Mesodermal cell (in vitro differentiated cells): ENCODE measurements around the gene ALDH3B2.

ENCODE experiments used
- H3K27ac ChIP-seq: 2 replicates; pipeline ENCODE4 v1.7.0; 2013; ENCODE audit warnings: mild to moderate bottlenecking, low read depth, low read length, moderate library complexity; ENCODE audit not compliant: severe bottlenecking
- H3K36me3 ChIP-seq: 2 replicates; pipeline ENCODE4 v1.7.1; 2013; ENCODE audit warnings: mild to moderate bottlenecking, low read length, moderate library complexity; ENCODE audit not compliant: control insufficient read depth, insufficient read depth
- H3K4me1 ChIP-seq: one replicate; pipeline ENCODE4 v1.7.1; 2013; ENCODE audit warnings: mild to moderate bottlenecking, low read length; ENCODE audit not compliant: insufficient read depth, control insufficient read depth, poor library complexity, severe bottlenecking
- H3K4me3 ChIP-seq: 2 replicates; pipeline ENCODE4 v1.7.0; 2013; ENCODE audit warnings: low read length, control low read depth, mild to moderate bottlenecking; ENCODE audit not compliant: insufficient read depth, poor library complexity, severe bottlenecking; ENCODE audit errors: extremely low read depth
- H3K9me3 ChIP-seq: 2 replicates; pipeline ENCODE4 v1.7.1; 2013; ENCODE audit warnings: mild to moderate bottlenecking, low read length, moderate library complexity; ENCODE audit not compliant: control insufficient read depth
- WGBS, 2 experiments: methylation state at CpG; one replicate each; pipeline ENCODE4 v1.1.5; 2013; ENCODE audit warnings: missing lambda C conversion rate in 2 of 2; ENCODE audit not compliant: insufficient coverage in 2 of 2; 5-methylcytosine and 5-hydroxymethylcytosine counted together

ALDH3B2 gene

DNA sequence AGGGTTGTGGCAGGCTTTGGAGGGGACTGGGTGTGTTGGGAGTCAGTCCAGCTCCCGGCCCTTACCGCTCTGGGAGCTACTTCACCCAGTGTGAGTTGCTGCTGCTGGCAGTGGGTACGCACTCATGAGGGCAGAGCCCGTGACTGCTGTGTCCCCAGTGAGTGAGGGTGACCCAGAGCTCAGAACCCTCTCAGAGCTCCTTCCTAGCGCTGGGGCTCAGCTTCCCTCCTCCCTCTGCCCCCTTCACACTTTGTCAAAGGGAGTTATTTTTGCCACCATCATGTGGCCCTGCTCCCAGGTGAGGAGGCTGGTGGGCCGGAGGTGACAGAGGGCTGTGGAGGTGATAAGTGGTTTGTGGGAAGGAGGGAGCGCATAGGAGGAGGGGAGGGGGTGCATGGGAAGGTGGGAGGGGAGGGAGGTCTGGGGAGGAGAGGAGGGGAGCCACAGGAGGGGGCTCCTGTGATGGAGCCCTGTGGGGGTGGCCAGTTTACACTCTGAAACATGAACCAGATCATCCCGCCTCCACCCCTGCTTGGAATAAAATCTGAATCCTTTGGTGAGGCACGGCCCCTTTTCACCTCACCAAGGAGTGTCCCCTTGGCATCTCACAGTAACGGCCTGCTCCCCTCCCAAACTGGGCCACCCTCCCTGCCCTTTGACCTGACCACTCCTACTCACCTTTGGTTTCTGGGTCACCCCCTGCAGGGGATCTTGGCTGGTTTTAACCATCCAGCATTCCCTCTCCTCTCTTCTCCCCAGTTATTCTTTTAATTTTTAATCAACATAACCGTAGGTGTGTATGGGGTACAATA is 57.8 kb downstream of the ALDH3B2 start:
- H3K4me3 ChIP-seq = no peak overlapping the region
- H3K36me3 ChIP-seq = peaks cover 11% of the 10 kb centered on the region
- WGBS, 2 experiments = 50 to 62% methylated on average over 7 to 10 of the region's 11 CpGs
- no peaks in the 10 kb centered on the region for H3K4me1 ChIP-seq
- H3K27ac ChIP-seq = no peak overlapping the region
- H3K9me3 ChIP-seq = no peaks in the 10 kb centered on the region

DNA sequence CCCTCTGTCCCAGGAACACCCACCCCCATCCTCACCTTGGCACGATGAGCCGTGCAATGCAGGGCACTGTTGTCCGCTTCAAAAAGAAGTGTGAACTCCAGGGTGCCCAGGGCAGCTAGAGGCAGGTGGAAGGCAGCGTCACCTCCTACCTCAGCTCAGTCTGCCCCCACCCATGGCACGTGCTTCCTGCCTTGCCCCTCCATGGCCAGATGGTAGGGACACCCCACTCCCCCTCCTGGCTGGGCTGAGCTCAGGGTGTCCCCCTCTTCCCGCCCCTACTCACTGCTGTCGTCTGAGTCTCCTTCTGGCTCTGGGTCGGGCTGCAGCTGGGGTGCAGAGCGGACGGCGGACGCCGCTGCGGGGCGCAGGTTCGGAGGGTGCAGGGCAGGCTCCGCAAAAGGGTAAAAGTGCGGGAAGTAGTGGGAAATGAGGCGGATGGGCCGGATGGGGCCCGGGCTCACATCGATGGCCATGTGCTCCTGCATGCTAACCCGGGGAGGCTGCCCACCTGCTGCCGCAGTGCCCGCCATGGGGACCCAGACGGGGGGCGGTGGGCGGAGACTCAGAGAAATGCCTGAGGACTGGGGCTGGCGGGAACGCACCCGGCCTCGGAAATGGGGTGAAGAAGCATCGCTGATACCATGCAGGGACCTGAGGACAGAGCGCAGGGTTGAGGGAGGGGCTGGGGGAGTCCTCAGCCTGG is 58.5 kb downstream of the ALDH3B2 start:
- 81 to 90% methylated on average over 7 to 13 of the region's 34 CpGs for WGBS, 2 experiments
- H3K4me1 ChIP-seq = no peaks in the 10 kb centered on the region
- H3K9me3 ChIP-seq = no peaks in the 10 kb centered on the region
- H3K27ac ChIP-seq = no peak overlapping the region
- H3K4me3 ChIP-seq = no peak overlapping the region
- H3K36me3 ChIP-seq = peaks cover 18% of the 10 kb centered on the region

DNA sequence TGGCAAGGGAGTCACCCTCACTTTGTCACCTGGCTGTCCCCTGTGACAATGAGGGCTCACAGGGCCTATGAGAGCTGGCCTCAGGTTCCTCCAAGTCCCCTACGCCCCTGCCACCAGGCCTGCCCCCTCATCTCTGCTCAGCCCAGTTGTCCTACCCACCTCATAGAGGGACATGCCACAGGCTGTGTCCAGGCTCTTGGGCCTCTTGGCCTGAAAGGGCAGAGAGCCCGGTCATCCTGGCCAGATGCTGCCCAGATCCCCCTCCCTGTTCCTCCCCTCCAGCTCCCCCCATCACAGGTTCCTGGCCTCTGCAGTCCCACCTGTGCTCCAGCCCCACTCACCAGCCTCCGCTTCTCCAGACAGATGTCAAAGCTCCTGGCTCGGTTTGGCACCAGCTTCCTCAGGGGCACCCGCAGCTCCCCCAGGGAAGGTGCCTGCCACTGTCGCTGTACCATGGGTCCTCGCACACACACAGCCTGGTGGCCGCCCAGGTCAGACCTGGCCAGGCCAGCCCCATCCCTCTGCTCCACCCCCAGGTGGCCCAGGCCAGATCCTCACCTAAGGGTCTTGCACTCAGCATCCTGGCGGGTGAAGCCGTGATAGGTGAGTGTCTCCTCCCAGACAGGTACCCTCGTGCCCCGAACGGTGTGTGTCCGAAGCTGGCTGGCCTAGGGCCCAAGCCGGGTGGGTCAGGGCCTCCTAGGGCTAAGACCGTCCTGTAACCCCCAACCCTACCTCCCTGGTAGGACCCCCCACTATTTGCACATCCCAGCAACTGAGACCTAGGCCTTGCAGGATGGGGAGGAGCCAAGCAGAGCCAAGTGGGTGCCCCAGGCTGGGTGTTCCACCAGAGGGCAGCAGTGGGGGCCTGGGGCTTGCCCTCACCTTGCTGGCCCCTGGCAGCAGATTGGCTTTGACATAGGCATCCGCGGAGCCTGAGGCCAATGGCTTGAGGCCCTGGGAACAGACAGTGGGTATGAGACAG is 59.4 kb downstream of the ALDH3B2 start:
- Histone ChIP-seq H3K9me3 (no peaks in the 10 kb centered on the region), H3K27ac (no peak overlapping the region), H3K4me1 (no peaks in the 10 kb centered on the region), H3K4me3 (no peak overlapping the region), H3K36me3 (peaks cover 27% of the 10 kb centered on the region)
- 93% methylated on average over 14 to 16 of the region's 18 CpGs for WGBS, 2 experiments

DNA sequence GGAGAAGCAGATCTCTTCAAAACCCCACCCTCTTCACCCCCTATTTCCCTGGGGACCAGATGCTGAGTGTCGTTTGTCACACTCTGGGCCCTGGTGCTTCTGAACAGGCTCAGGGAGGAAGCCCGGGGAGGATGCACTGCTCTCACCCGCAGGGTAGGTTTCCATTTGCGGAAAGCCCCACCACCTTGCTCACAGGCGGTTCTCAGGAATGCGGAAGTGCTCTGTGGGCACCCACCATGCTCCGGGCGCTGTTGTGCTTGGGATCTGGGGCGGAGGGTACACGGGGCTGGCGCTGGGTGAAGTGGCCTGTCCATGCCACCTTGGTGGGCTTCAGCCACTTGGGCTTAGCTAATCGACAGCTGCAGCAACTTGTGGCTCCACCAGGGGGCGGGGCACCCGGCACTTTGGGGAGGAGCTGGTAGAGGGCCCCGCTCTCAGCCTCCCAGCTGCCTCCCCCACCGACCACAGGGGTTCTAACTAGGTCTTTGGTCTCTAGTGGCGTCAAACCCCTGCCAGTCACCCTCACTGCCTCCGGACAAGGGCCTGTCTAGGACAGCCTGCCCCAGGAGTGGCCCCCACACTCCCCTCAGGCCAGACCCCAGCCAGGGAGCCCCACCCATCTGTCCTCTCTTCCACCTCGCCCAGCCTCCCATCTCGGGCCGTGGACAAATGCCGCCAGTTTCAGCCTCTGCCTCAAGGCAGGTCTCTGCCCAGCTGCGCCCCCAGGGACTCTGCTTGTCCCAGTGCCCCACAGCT is 60.3 kb downstream of the ALDH3B2 start:
- H3K4me1 ChIP-seq = no peaks in the 10 kb centered on the region
- H3K4me3 ChIP-seq = no peak overlapping the region
- WGBS, 2 experiments = 49 to 54% methylated on average over 20 to 23 of the region's 23 CpGs
- no peak overlapping the region for H3K27ac ChIP-seq
- no peaks in the 10 kb centered on the region for H3K9me3 ChIP-seq
- H3K36me3 ChIP-seq = peaks cover 33% of the 10 kb centered on the region

DNA sequence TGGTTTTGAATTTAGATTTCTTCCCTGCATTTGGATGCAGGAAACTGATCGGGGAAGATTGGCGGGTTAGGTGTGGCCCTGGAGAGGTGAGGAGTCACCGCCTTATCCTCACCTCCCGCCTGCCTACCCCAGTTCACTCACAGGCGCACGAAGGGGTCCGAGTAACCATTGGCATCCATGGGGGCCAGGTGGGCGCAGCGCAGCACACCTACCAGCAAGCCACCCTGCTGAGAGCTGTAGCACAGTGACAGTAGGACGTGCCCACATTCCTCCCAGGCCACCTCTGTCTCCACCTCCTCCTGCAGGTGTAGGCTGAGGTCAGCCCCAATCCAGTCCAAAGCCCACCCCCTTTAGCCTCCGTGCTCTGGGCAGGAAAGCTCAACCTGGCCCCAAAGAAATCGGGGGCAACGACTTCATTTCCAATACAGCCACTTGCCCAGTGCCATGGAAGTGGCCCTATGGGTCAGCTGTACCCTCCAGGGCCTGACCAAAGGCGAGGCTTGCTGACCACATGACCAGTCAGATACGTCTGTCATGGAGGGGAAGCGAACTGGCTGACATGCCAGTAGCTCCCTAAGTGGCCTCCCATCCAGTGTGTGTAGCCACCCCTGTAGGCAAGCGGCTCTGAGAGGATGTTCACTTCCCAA is 61.0 kb downstream of the ALDH3B2 start:
- Histone ChIP-seq H3K27ac (no peak overlapping the region), H3K36me3 (peaks cover 40% of the 10 kb centered on the region), H3K9me3 (no peaks in the 10 kb centered on the region), H3K4me3 (no peak overlapping the region), H3K4me1 (no peaks in the 10 kb centered on the region)
- WGBS, 2 experiments = 85 to 93% methylated on average over 8 to 13 of the region's 17 CpGs

DNA sequence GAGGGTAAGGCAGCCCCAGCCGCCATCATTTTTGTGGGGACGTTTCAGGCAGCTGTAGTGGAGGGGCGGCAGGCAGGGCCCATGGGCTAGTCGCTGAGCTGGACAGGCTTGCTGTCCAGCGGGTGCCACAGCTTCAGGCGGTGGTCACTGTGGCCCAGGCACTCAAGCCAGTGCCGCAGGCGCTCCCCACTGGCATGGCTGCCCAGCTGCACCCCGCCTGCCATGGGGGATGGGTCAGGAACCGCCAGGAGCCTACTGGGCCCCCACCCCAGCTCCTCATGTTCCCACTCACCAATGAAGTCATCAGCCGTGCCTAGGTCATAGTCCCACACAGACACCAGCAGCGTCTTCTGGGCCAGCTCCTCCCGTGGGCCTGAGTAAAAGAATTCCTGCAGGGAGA is 61.7 kb downstream of the ALDH3B2 start:
- Histone ChIP-seq H3K27ac (no peak overlapping the region), H3K4me1 (peaks cover under 1% of the 10 kb centered on the region), H3K9me3 (no peaks in the 10 kb centered on the region), H3K36me3 (peaks cover 44% of the 10 kb centered on the region), H3K4me3 (no peak overlapping the region)
- WGBS, 2 experiments = 91 to 97% methylated on average over 10 to 13 of the region's 13 CpGs
